Gastrocnemius medialis (tissue), 4 donors: ENCODE data around the gene HMCN2.

Source experiments
- POLR2A ChIP-seq, 2 donors: fragments of 450-650 bp; IDR thresholded peaks; one replicate each; pipeline ENCODE4 v1.6.1; 2017; ENCODE audit warnings: antibody characterized with exemption in 2 of 2, mild to moderate bottlenecking in 2 of 2, moderate library complexity in 2 of 2
- TF ChIP-seq, protein P1 (sequence below), 5 experiments: fragments of 450-650 bp in 3 of 5; fragments of 200-600 bp in 2 of 5; sonication (generic) in 2 of 5; IDR thresholded peaks in 4 of 5; conservative IDR thresholded peaks in 1 of 5; 1 replicate in 4 of 5; 2 replicates in 1 of 5; pipeline ENCODE4 v1.5.1; 2016 to 2019; ENCODE audit warnings: antibody characterized with exemption in 5 of 5, mild to moderate bottlenecking in 3 of 5, moderate library complexity in 3 of 5

DNA sequence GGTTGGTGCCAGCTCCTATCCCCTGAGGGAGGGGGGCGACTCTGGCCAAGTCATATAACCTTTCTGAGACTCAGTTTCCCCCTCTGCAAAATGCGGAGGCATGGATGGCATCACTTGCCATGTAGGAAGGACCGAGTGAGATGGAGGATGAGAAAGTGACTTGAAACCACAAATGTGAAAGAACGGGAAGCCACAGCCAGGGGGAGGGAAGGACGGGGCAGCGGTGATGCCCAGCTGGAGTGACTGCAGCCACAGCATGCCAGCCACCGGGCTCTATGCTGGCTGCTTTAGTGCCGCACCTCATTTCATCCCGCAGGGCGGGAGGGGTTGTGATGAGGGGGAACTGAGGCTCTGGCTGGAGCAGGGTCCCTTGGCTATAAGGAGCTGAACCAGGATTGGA is 74.5 kb downstream of the HMCN2 start:
- TF ChIP-seq, protein P1, sequence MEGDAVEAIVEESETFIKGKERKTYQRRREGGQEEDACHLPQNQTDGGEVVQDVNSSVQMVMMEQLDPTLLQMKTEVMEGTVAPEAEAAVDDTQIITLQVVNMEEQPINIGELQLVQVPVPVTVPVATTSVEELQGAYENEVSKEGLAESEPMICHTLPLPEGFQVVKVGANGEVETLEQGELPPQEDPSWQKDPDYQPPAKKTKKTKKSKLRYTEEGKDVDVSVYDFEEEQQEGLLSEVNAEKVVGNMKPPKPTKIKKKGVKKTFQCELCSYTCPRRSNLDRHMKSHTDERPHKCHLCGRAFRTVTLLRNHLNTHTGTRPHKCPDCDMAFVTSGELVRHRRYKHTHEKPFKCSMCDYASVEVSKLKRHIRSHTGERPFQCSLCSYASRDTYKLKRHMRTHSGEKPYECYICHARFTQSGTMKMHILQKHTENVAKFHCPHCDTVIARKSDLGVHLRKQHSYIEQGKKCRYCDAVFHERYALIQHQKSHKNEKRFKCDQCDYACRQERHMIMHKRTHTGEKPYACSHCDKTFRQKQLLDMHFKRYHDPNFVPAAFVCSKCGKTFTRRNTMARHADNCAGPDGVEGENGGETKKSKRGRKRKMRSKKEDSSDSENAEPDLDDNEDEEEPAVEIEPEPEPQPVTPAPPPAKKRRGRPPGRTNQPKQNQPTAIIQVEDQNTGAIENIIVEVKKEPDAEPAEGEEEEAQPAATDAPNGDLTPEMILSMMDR (IDR thresholded peaks at IDR 0.05 in 4 of 5, conservative IDR thresholded peaks at IDR 0.05 in 1 of 5): no peak
- TF ChIP-seq POLR2A (IDR thresholded peaks at IDR 0.05): no peak
